Measurements from ENCODE around the gene TMPRSS11D. TPM values are rescaled to one million over a fixed set of nuclear protein-coding genes. Genes with fewer than 3 reads are reported as not detected.

TMPRSS11D gene
- total and polyA plus RNA-seq, 8 donors: 0.11 to 0.48 (median 0.27) TPM; not detected in 2

- no peak for TF ChIP-seq CTCF (IDR thresholded peaks at IDR 0.05)
- Histone ChIP-seq H3K27me3 (no peaks in the 10 kb centered on the region), H3K4me1 (no peaks in the 10 kb centered on the region), H3K9me3 (no peaks in the 10 kb centered on the region), H3K36me3 (no peaks in the 10 kb centered on the region), H3K4me3 (no peak overlapping the region), H3K27ac (no peak overlapping the region)
- intact Hi-C loops (cut with DNase I): no loop called here
- DNase-seq (peak in 3 of 4 donors; percentile 10 to 37 (median 35)), ATAC-seq (peak; percentile 69)
These were observed 30.5 kb downstream of the TMPRSS11D start for GRCh38 chr4:67853336-67853735.

- DNase-seq (no peak), ATAC-seq (no peak)
- Histone ChIP-seq H3K9me3 (peaks cover 0 to 8% of the 10 kb centered on the region in 2 donors), H3K27me3 (no peaks in the 10 kb centered on the region), H3K4me3 (no peak overlapping the region), H3K4me1 (no peaks in the 10 kb centered on the region), H3K36me3 (no peaks in the 10 kb centered on the region), H3K27ac (no peak overlapping the region)
- intact Hi-C loops (cut with DNase I): no loop called here
- no peak for TF ChIP-seq CTCF (IDR thresholded peaks at IDR 0.05)
These were observed 62.9 kb downstream of the TMPRSS11D start for GRCh38 chr4:67820903-67821302.

- Histone ChIP-seq H3K4me3 (no peak overlapping the region), H3K4me1 (no peaks in the 10 kb centered on the region), H3K9me3 (peaks cover 0 to 42% of the 10 kb centered on the region in 2 donors), H3K27me3 (no peaks in the 10 kb centered on the region), H3K27ac (no peak overlapping the region), H3K36me3 (no peaks in the 10 kb centered on the region)
- TF ChIP-seq CTCF (IDR thresholded peaks at IDR 0.05): no peak
- no peak for ATAC-seq
- intact Hi-C loops (cut with DNase I): no loop called here
- DNase-seq: no peak
These were observed 73.8 kb downstream of the TMPRSS11D start for GRCh38 chr4:67810011-67810410.

GRCh38 chr4:67809502-67809901 lies 74.3 kb downstream of the TMPRSS11D start:
- peaks cover 0 to 37% of the 10 kb centered on the region in 2 donors for H3K9me3 ChIP-seq
- TF ChIP-seq CTCF (IDR thresholded peaks at IDR 0.05): no peak
- H3K27me3 ChIP-seq: no peaks in the 10 kb centered on the region
- intact Hi-C loops (cut with DNase I): no loop called here
- DNase-seq: no peak
- no peak overlapping the region for H3K4me3 ChIP-seq
- ATAC-seq: no peak
- no peaks in the 10 kb centered on the region for H3K36me3 ChIP-seq
- no peak overlapping the region for H3K27ac ChIP-seq
- H3K4me1 ChIP-seq: no peaks in the 10 kb centered on the region

- ATAC-seq (no peak), DNase-seq (no peak)
- TF ChIP-seq CTCF (IDR thresholded peaks at IDR 0.05): no peak
- no peaks in the 10 kb centered on the region for H3K9me3 ChIP-seq
- H3K27ac ChIP-seq: no peak overlapping the region
- H3K27me3 ChIP-seq: no peaks in the 10 kb centered on the region
- H3K4me3 ChIP-seq: no peak overlapping the region
- no peaks in the 10 kb centered on the region for H3K4me1 ChIP-seq
- intact Hi-C loops (cut with DNase I): no loop called here
- H3K36me3 ChIP-seq: no peaks in the 10 kb centered on the region
These were observed 87.0 kb downstream of the TMPRSS11D start for GRCh38 chr4:67796810-67797209.

Measured in left lung (tissue), 10 donors.